ENCODE results near the gene PPARGC1A. TPM values are rescaled to one million over a fixed set of nuclear protein-coding genes. Genes with fewer than 3 reads are reported as not detected.

Gene PPARGC1A
- polyA plus RNA-seq, 1 experiment = 0.73 TPM

DNA sequence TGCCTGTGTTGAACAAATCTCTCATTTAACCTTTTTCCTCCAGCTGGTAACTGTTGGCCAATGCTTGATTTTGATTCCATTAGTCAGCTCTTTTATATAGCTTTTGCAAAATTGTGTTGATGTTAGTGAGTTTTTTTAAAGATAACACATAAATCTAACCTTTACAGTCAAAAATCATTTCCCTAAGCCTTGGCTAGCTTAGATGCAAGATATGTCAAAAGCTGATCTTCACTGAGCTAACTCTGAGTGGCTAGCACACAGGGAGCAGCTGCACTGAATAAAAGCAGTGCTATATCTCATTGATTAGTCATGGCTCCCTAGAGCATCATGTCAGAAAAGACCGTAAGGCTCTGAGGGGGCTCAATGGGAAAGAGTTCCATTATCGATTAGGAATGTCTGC is 78.7 kb downstream of the PPARGC1A start:
- H3K27ac ChIP-seq (ENCODE audit: low read depth, low read length) = no peak overlapping the region
- TF ChIP-seq, protein P1, sequence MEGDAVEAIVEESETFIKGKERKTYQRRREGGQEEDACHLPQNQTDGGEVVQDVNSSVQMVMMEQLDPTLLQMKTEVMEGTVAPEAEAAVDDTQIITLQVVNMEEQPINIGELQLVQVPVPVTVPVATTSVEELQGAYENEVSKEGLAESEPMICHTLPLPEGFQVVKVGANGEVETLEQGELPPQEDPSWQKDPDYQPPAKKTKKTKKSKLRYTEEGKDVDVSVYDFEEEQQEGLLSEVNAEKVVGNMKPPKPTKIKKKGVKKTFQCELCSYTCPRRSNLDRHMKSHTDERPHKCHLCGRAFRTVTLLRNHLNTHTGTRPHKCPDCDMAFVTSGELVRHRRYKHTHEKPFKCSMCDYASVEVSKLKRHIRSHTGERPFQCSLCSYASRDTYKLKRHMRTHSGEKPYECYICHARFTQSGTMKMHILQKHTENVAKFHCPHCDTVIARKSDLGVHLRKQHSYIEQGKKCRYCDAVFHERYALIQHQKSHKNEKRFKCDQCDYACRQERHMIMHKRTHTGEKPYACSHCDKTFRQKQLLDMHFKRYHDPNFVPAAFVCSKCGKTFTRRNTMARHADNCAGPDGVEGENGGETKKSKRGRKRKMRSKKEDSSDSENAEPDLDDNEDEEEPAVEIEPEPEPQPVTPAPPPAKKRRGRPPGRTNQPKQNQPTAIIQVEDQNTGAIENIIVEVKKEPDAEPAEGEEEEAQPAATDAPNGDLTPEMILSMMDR (IDR thresholded peaks at IDR 0.05; ENCODE audit: low read depth, low read length) = no peak
- no peaks in the 10 kb centered on the region for H3K27me3 ChIP-seq (ENCODE audit: control insufficient read depth, insufficient read depth, low read length)
- ChIA-PET CTCF (no interaction called here), POLR2A (no interaction called here)
- H3K9me3 ChIP-seq (ENCODE audit: control insufficient read depth, insufficient read depth, low read length) = no peaks in the 10 kb centered on the region
- no peak for DNase-seq (ENCODE audit: low read depth, low spot score)
- no peak overlapping the region for H3K4me3 ChIP-seq (ENCODE audit: low read depth, low read length)

DNA sequence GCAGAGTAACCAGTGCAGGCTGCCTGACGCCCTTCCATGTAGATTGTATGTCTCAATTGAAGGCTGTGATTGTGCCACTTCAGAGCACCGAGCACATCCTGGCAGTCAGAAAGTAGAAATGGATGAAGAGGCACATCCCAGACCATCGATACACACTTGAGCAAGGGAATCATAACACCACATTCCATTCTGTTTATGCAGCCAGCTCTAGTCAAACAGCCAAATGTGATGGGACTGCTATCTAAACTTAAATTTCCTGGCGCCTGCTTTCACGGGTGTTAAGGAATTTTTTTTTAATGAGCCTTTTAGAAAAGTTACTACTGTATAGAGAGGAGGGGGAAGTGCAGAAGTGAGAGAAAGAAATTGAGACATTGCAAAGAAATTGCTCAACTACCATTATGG is 84.4 kb downstream of the PPARGC1A start:
- no peak for DNase-seq (ENCODE audit: low read depth, low spot score)
- Histone ChIP-seq H3K9me3 (ENCODE audit: control insufficient read depth, insufficient read depth, low read length) (no peaks in the 10 kb centered on the region), H3K27ac (ENCODE audit: low read depth, low read length) (no peak overlapping the region), H3K4me3 (ENCODE audit: low read depth, low read length) (no peak overlapping the region), H3K27me3 (ENCODE audit: control insufficient read depth, insufficient read depth, low read length) (no peaks in the 10 kb centered on the region)
- POLR2A ChIA-PET = no interaction called here
- TF ChIP-seq, protein P1 (IDR thresholded peaks at IDR 0.05; ENCODE audit: low read depth, low read length) = no peak
- CTCF ChIA-PET = interaction anchor here (0.6 kb wide), 2 partner anchors 12 to 15 kb away, joined by 3 read pairs; no protein-coding TSS in a partner anchor

DNA sequence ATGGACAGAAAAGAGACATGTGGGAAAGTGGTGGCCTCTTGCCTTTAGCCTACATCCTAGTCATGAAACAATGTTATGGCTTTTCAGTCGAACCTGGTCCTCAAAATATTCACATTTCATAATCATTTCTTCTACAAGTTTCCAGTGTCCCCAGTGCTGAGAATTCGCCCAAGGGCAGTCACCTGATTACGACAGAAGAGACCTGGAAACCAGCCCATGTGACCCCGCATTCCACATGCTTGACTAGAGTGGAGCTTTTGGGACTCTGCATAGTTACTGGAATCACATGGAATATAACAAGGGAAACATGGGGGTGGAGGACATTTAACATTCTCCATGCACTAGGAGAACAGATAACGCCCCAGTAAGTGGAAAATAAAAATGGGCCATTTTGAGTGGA is 100.1 kb downstream of the PPARGC1A start:
- no peak overlapping the region for H3K27ac ChIP-seq (ENCODE audit: low read depth, low read length)
- H3K4me3 ChIP-seq (ENCODE audit: low read depth, low read length) = no peak overlapping the region
- DNase-seq (ENCODE audit: low read depth, low spot score) = no peak
- POLR2A ChIA-PET = no interaction called here
- TF ChIP-seq, protein P1 (IDR thresholded peaks at IDR 0.05; ENCODE audit: low read depth, low read length) = no peak
- H3K9me3 ChIP-seq (ENCODE audit: control insufficient read depth, insufficient read depth, low read length) = no peaks in the 10 kb centered on the region
- H3K27me3 ChIP-seq (ENCODE audit: control insufficient read depth, insufficient read depth, low read length) = no peaks in the 10 kb centered on the region
- CTCF ChIA-PET = interaction anchor here (0.6 to 1.2 kb wide), 2 partner anchors 16 to 630 kb away, joined by 3 read pairs; no protein-coding TSS in a partner anchor

DNA sequence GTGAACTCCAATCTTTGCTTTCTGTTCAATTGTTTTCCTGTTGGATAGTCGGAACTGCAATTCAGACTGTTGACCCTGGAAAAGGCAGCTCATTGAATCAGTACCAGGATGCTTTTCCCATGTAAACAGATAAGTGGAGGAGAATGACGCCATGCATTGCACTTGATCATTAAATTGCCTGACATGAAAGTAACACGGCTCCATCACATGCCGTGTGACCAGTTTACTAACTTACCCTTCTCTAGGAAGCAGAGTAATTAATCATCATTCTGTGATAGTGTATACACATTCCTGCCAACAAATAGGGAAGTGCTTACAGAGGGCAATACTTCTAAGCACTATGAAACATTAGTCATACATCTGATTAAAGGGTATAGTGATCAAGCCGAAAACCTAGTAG is 101.4 kb downstream of the PPARGC1A start:
- H3K4me3 ChIP-seq (ENCODE audit: low read depth, low read length) = no peak overlapping the region
- POLR2A ChIA-PET = no interaction called here
- CTCF ChIA-PET = interaction anchor here (0.6 to 0.9 kb wide), 2 partner anchors 103 to 700 kb away, joined by 3 read pairs; no protein-coding TSS in a partner anchor
- no peak overlapping the region for H3K27ac ChIP-seq (ENCODE audit: low read depth, low read length)
- DNase-seq (ENCODE audit: low read depth, low spot score) = no peak
- TF ChIP-seq, protein P1 (IDR thresholded peaks at IDR 0.05; ENCODE audit: low read depth, low read length) = no peak
- no peaks in the 10 kb centered on the region for H3K27me3 ChIP-seq (ENCODE audit: control insufficient read depth, insufficient read depth, low read length)
- no peaks in the 10 kb centered on the region for H3K9me3 ChIP-seq (ENCODE audit: control insufficient read depth, insufficient read depth, low read length)

DNA sequence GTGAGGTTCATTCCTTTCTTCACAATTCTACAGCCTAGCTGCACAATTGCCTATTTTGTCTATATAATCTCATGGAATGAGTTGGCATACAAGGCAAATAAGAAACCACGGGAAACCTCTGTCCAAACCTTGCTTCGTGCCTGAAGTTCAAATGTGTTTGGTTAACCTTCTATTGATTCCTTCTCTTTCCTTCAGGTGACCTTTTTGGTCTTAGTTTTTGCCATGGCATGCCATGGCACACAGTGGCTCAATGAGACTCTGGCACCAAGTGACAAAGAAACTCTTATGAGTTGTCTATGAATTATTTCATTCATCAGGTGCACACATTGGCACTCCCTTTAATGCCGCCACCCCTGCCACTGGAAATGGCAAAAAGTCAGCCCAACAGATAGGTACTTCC is 101.8 kb downstream of the PPARGC1A start:
- CTCF ChIA-PET = interaction anchor here (0.6 to 0.9 kb wide), 2 partner anchors 103 to 700 kb away, joined by 3 read pairs; no protein-coding TSS in a partner anchor
- no peak overlapping the region for H3K4me3 ChIP-seq (ENCODE audit: low read depth, low read length)
- no peak for DNase-seq (ENCODE audit: low read depth, low spot score)
- H3K27me3 ChIP-seq (ENCODE audit: control insufficient read depth, insufficient read depth, low read length) = no peaks in the 10 kb centered on the region
- TF ChIP-seq, protein P1 (IDR thresholded peaks at IDR 0.05; ENCODE audit: low read depth, low read length) = no peak
- H3K27ac ChIP-seq (ENCODE audit: low read depth, low read length) = no peak overlapping the region
- POLR2A ChIA-PET = no interaction called here
- H3K9me3 ChIP-seq (ENCODE audit: control insufficient read depth, insufficient read depth, low read length) = no peaks in the 10 kb centered on the region
